GM06990 (cell line): ENCODE measurements around the gene DOK6.

Experiments used
- DNase-seq: peaks from one replicate; pipeline ENCODE4 v3.0.0-alpha.2; 2011; ENCODE audit not compliant: insufficient read length; ENCODE audit errors: extremely low read depth
- H3K27me3 ChIP-seq: replicated peaks from 2 replicates; pipeline ENCODE4 v1.6.0; 2011; ENCODE audit warnings: low read length; ENCODE audit not compliant: control insufficient read depth, insufficient read depth
- H3K36me3 ChIP-seq: 2 replicates; pipeline ENCODE4 v1.5.1; 2011; ENCODE audit warnings: low read length; ENCODE audit not compliant: control insufficient read depth, insufficient read depth
- H3K4me3 ChIP-seq: replicated peaks from 2 replicates; pipeline ENCODE4 v1.5.1; 2011; ENCODE audit warnings: low read depth, mild to moderate bottlenecking, control low read depth, low read length
- TF ChIP-seq, protein P1 (sequence below): IDR thresholded peaks from 2 replicates; pipeline ENCODE4 v1.5.1; 2011; ENCODE audit warnings: low read length, control low read depth, mild to moderate bottlenecking, inconsistent platforms; ENCODE audit not compliant: insufficient read depth, poor library complexity, severe bottlenecking

The DOK6 gene

DNA sequence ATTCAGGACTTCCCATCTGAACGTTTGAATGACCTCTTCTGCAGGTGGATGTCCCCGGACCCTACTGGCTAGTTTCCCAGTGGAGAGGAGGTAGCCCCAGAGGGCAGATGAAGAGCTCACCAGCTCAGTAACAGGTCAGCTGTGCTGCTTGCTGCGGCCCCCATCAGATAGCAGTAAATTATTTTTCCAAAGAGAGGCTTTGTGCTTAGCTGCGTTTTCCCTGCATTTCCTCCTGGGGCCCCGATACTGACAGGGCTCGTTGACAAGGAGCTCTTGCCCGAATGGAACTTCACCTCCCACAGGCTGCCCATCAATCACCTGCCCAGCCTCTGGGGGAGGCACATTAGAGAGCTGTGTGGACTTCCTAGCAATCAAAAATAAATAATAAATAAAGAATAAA lies 185.8 kb downstream of the DOK6 start:
- Histone ChIP-seq H3K36me3 (no peaks in the 10 kb centered on the region), H3K4me3 (no peak overlapping the region), H3K27me3 (no peaks in the 10 kb centered on the region; the same call in 1 of the 2 replicates)
- no peak for DNase-seq
- TF ChIP-seq, protein P1, sequence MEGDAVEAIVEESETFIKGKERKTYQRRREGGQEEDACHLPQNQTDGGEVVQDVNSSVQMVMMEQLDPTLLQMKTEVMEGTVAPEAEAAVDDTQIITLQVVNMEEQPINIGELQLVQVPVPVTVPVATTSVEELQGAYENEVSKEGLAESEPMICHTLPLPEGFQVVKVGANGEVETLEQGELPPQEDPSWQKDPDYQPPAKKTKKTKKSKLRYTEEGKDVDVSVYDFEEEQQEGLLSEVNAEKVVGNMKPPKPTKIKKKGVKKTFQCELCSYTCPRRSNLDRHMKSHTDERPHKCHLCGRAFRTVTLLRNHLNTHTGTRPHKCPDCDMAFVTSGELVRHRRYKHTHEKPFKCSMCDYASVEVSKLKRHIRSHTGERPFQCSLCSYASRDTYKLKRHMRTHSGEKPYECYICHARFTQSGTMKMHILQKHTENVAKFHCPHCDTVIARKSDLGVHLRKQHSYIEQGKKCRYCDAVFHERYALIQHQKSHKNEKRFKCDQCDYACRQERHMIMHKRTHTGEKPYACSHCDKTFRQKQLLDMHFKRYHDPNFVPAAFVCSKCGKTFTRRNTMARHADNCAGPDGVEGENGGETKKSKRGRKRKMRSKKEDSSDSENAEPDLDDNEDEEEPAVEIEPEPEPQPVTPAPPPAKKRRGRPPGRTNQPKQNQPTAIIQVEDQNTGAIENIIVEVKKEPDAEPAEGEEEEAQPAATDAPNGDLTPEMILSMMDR, result no peak

DNA sequence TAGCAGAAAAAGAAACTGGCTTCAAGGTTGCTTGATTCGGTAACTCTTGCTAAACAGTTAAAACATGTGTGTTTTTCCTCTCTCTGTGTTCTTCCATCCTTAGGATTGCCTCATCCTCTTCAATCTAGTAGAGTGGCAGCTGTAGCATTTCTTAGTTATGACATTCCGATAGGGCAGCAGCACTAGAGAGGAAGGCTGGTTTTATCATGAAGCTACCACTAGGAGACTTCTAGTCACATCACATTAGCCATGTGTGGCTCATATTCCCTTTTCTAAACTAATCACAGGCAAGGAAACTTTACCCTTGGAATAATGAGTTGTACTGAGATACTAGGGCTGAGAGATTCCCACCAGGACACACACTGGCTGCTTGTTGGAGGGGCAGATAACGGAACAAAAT lies 187.6 kb downstream of the DOK6 start:
- no peak overlapping the region for H3K4me3 ChIP-seq
- TF ChIP-seq, protein P1, result peak; percentile 13
- no peak for DNase-seq
- no peaks in the 10 kb centered on the region for H3K36me3 ChIP-seq
- no peaks in the 10 kb centered on the region; the same call in 1 of the 2 replicates for H3K27me3 ChIP-seq

- TF ChIP-seq, protein P1, result no peak
- Histone ChIP-seq H3K36me3 (no peaks in the 10 kb centered on the region), H3K27me3 (no peaks in the 10 kb centered on the region; the same call in 1 of the 2 replicates), H3K4me3 (no peak overlapping the region)
- no peak for DNase-seq
Measured at GRCh38 chr18:69590150-69590549, 189.5 kb downstream of the DOK6 start.

GRCh38 chr18:69596345-69596744 lies 195.7 kb downstream of the DOK6 start:
- Histone ChIP-seq H3K36me3 (no peaks in the 10 kb centered on the region), H3K27me3 (no peaks in the 10 kb centered on the region), H3K4me3 (no peak overlapping the region)
- TF ChIP-seq, protein P1, result no peak
- no peak for DNase-seq

DNA sequence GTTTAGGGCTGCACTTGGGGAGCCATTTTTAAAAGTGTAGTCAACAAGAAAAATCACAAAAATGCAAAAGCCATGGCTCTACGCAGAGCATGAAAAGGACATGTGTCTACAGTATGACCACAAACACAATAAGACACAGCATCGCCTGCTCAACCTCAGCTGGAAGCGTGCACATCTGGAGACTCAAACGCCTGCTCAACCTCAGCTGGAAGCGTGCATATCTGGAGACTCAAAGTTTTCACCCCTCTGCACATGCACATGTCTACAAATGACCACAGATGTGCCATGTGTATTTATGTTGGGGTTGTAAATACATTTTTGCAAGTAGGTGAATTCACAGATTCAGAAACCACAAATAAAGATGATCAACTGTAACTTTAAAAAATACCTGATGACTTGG lies 196.9 kb downstream of the DOK6 start:
- no peak for DNase-seq
- H3K4me3 ChIP-seq, result no peak overlapping the region
- H3K27me3 ChIP-seq, result no peaks in the 10 kb centered on the region
- TF ChIP-seq, protein P1, result no peak
- H3K36me3 ChIP-seq, result no peaks in the 10 kb centered on the region

DNA sequence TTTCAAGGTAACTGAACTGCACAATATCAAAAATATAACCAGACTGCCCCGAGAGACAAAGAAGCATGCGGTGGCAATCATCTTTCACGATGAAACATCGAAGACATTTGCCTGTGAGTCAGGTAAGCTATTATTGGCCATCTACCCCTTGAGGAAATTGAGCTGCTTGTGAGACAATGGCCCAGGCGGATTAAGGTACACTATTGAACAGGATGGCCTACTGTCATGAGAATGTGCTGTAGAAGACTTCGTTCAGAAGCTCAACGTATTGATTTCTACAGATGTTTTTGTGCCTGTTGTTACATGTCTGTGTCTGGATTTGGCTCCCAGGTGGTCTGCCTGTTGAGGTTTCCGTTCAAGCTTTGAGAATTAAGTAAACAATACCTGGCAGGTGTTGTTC lies 198.7 kb downstream of the DOK6 start:
- TF ChIP-seq, protein P1, result no peak
- DNase-seq, result no peak
- Histone ChIP-seq H3K27me3 (no peaks in the 10 kb centered on the region), H3K36me3 (no peaks in the 10 kb centered on the region), H3K4me3 (no peak overlapping the region)
